ENCODE measurements around the gene BRSK1. TPM values are rescaled to one million over a fixed set of nuclear protein-coding genes. Genes with fewer than 3 reads are reported as not detected.

Gene BRSK1
- polyA plus RNA-seq, 2 of the 4 experiments (the other 2 are of a cell fraction), result 5.4 to 6.6 TPM

- DNase-seq (ENCODE audit: low read depth in 1 of 2, low spot score in 1 of 2), result peak; percentile 99 to 100
- peak within 1 kb of the TSS; percentile 87 to 95 for H3K27ac ChIP-seq
- CTCF ChIA-PET, result interaction anchor here (0.5 to 4.8 kb wide), 18 partner anchors 10 to 209 kb away, joined by 3 to 44 read pairs (median 4); partner anchors contain the start of genes DNAAF3, HSPBP1, KMT5C and TMEM238
- peak; percentile 83 to 93 for ATAC-seq
- H3K9me3 ChIP-seq, result no peaks in the 10 kb centered on the region
- peak within 1 kb of the TSS; percentile 81 for H3K4me3 ChIP-seq
- 2% methylated on average over 56 of the region's 76 CpGs for WGBS (ENCODE audit: missing lambda C conversion rate)
- H3K4me1 ChIP-seq, result peaks cover 36% of the 10 kb centered on the region
- peak within 1 kb of the TSS; percentile 88 for H3K4me2 ChIP-seq
- POLR2A ChIA-PET, result interaction anchor here (0.7 to 1.8 kb wide), 28 partner anchors 12 to 346 kb away, joined by 3 to 52 read pairs (median 4); partner anchors contain the start of genes FIZ1, HSPBP1, KMT5C and SYT5
- FAIRE-seq, result no peak
- TF ChIP-seq POLR2A (IDR thresholded peaks at IDR 0.05; ENCODE audit: low read length) (peak; percentile 87), ATOH8 (CRISPR knock-in tag; IDR thresholded peaks at IDR 0.05; ENCODE audit: low read depth) (peak; percentile 61; the same call in 1 of the 2 replicates), KDM5A (IDR thresholded peaks at IDR 0.05) (no peak), JUNB (IDR thresholded peaks at IDR 0.05) (no peak; the same call in 1 of the 2 replicates), EP300 (IDR thresholded peaks at IDR 0.05) (peak in 1 of 2 experiments; percentile 31; a peak in 1 of 5 replicates), RAD21 (conservative IDR thresholded peaks at IDR 0.05 in 1 of 2, IDR thresholded peaks at IDR 0.05 in 1 of 2) (peak; percentile 44 to 61; a peak in 4 of 5 replicates), FOSL2 (IDR thresholded peaks at IDR 0.05) (no peak), FOSL2 (CRISPR knock-in tag; IDR thresholded peaks at IDR 0.05) (peak; percentile 82), CHD2 (IDR thresholded peaks at IDR 0.05; ENCODE audit: low read length, partially characterized antibody) (peak; percentile 55), E2F6 (IDR thresholded peaks at IDR 0.05; ENCODE audit: borderline replicate concordance, low read depth) (peak; percentile 68), RARB (CRISPR knock-in tag; IDR thresholded peaks at IDR 0.05) (no peak; the same call in 1 of the 2 replicates), TP53 (CRISPR knock-in tag; IDR thresholded peaks at IDR 0.05) (peak; percentile 6; the same call in 1 of the 2 replicates), ZNF302 (CRISPR knock-in tag; IDR thresholded peaks at IDR 0.05) (no peak), MYC (IDR thresholded peaks at IDR 0.05; ENCODE audit: borderline replicate concordance, low read length) (peak; percentile 91), MAZ (IDR thresholded peaks at IDR 0.05; ENCODE audit: borderline replicate concordance, low read depth, low read length) (0 out of 2 replicates have a peak, but pooled peaks have one; percentile 66), TFCP2L1 (CRISPR knock-in tag; IDR thresholded peaks at IDR 0.05) (0 out of 2 replicates have a peak, but pooled peaks have one; percentile 81), KDM1A (IDR thresholded peaks at IDR 0.05; ENCODE audit: low read depth) (no peak), PHF8 (IDR thresholded peaks at IDR 0.05; ENCODE audit: borderline replicate concordance, low read depth) (peak; percentile 86), CTCF (IDR thresholded peaks at IDR 0.05) (no peak), RFX5 (IDR thresholded peaks at IDR 0.05) (peak; percentile 90), HDAC2 (IDR thresholded peaks at IDR 0.05) (no peak), GATA3 (IDR thresholded peaks at IDR 0.05; ENCODE audit: borderline replicate concordance) (peak; percentile 57; the same call in 1 of the 2 replicates), BCL3 (IDR thresholded peaks at IDR 0.05) (peak; percentile 55; the same call in 2 of the 3 replicates), HOXB5 (CRISPR knock-in tag; IDR thresholded peaks at IDR 0.05) (peak; percentile 84; the same call in 1 of the 2 replicates), BHLHE40 (IDR thresholded peaks at IDR 0.05; ENCODE audit: low read depth, low read length) (0 out of 2 replicates have a peak, but pooled peaks have one; percentile 61), JUN (IDR thresholded peaks at IDR 0.05) (peak; percentile 91 to 92), CHD4 (IDR thresholded peaks at IDR 0.05; ENCODE audit: borderline replicate concordance) (no peak), REST (IDR thresholded peaks at IDR 0.05) (peak; percentile 54), HOXA7 (CRISPR knock-in tag; IDR thresholded peaks at IDR 0.05) (0 out of 2 replicates have a peak, but pooled peaks have one; percentile 44), RCOR1 (IDR thresholded peaks at IDR 0.05; ENCODE audit: low read depth, low read length) (peak; percentile 35; the same call in 1 of the 2 replicates), CEBPB (IDR thresholded peaks at IDR 0.05) (peak in 1 of 2 experiments; percentile 95; a peak in 3 of 4 replicates)
Observed at GRCh38 chr19:55258828-55259539, 24.8 kb upstream of the BRSK1 start, which contains the start of gene PPP6R1. PPP6R1 (minus strand) TSS chr19:55259017; CDS start chr19:55247103, 11,914 bp downstream.

Data from A549 (cell line).